Measurements from ENCODE around the gene ARID5B.

Gene ARID5B

DNA sequence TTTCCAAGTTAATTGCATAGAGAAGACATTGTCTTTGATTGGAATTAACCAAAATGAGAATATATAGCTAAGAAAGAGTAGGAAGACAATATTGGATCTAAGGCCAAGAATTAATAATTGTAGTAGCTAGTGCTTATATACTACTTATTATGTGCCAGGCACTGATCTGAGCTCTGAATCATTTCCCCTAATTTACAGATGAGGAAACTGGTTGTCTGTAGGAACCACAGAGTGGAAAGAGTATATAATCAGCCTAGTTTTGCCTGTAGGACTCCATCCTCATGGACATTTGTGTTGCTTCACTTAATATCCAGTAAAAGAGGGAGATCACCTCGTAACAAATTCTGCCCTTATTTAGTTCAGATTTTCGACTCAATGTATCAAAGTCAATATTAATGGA lies 127.9 kb downstream of the ARID5B start:
- TF ChIP-seq GATA3 (IDR thresholded peaks at IDR 0.05; ENCODE audit: low read depth, low read length): no peak
- no peak for TF ChIP-seq GATA2 (IDR thresholded peaks at IDR 0.05; ENCODE audit: low read depth, low read length)

DNA sequence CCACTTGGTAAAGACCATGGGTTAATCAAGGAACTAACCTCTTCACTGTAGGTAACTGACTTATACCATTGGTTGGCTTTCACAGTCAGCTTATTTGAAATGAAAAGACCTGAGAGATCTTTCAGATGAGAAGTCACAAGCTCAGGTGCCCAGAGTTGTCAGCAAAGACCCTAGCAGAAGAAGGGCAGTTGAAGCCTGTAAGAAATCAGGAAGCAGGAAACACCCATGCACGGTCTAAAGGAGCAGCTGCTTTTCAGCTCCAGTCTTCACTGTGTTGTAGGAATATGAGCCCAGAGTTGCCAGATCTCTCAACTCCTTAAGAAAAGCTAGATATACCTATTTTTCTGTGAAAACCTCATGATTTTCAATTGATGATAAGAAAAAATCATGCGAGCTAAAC lies 130.0 kb downstream of the ARID5B start:
- TF ChIP-seq GATA3 (IDR thresholded peaks at IDR 0.05; ENCODE audit: low read depth, low read length) (no peak), GATA2 (IDR thresholded peaks at IDR 0.05; ENCODE audit: low read depth, low read length) (no peak)

DNA sequence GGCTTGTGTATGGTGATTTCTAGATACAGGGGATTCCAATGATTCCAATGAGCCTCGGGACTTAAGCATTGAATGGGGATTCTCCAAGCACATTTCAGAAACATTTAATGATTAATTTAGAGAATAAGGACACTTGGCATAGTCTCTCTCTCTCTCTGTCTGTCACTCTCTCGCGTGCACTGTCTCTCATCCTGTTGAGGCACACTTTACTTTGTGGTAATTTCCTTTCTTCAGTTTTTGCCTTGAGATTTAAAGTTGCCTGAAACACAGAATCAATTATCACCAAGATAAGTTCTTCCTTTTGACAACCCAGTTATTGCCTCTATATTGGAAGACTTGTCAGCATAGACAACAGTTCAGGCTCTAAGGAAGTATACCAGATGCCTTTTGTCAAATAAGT lies 131.6 kb downstream of the ARID5B start:
- TF ChIP-seq GATA2 (IDR thresholded peaks at IDR 0.05; ENCODE audit: low read depth, low read length): no peak
- no peak for TF ChIP-seq GATA3 (IDR thresholded peaks at IDR 0.05; ENCODE audit: low read depth, low read length)

DNA sequence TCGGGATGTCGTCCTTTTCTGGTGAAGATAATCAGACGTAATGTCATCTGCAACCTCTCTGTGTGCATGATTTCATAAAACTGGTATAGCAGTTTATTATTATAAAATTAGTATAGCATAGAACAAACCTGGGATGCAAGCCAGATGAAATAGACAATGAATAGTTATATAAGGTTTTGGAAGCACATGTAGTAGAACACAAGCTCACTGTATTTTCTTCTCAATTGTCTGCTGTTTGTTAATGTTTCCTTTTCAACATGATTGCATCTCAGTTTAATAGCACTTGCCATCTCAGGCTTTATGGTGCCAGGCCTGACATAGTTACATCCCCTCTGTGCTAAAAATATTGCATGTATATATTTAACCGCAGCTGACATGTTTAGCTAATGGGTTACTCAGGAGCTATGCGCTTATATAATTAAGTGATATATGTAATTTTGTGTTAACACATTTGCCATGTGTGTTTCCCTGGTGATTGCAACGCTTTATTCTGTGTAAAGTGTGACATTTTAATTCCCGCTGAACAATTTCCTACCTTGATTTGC lies 132.7 kb downstream of the ARID5B start:
- TF ChIP-seq GATA3 (IDR thresholded peaks at IDR 0.05; ENCODE audit: low read depth, low read length) (no peak), GATA2 (IDR thresholded peaks at IDR 0.05; ENCODE audit: low read depth, low read length) (no peak)

DNA sequence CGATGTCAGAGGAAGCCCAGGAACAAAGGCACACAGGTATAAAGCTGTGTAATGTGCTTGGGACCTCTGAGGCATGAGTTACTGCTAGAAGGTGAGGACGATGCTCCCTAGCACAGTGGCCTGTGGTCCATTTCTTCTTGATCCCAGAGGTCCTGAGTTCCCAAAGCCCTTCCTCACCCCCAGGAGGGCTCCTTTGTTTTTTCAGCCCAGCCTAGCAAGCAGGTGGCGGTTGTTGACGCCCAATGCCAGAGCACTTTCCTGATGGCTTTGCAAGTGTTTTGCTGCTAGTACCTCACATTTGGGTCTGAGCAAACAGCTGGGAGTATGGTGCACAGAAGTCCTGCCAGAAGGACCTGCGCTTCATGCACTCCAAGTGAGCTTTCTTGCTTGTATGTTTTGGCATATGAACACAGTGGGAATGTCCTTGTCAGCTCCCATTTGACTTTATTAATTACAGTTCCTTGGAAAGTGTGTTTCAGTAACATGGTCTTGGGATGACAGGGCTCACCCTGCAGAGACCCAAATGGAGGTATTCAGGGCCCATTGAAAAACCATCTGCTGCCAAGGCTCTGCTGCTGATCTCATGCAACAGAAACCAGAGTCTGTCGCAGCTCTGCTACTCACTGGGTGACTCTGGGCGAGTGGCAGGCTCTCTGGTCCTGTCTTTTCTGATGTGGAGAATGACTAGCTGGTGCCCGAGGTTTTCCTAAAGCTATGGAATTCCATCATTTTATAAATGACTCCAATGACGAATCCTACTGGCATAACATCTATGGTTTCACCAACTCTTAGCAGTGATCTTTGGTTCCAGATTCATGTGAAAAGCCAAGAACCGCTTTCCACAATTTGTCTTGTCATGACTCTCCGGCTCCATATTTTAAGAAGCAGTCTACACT lies 134.9 kb downstream of the ARID5B start:
- no peak for TF ChIP-seq GATA2 (IDR thresholded peaks at IDR 0.05; ENCODE audit: low read depth, low read length)
- no peak for TF ChIP-seq GATA3 (IDR thresholded peaks at IDR 0.05; ENCODE audit: low read depth, low read length)

DNA sequence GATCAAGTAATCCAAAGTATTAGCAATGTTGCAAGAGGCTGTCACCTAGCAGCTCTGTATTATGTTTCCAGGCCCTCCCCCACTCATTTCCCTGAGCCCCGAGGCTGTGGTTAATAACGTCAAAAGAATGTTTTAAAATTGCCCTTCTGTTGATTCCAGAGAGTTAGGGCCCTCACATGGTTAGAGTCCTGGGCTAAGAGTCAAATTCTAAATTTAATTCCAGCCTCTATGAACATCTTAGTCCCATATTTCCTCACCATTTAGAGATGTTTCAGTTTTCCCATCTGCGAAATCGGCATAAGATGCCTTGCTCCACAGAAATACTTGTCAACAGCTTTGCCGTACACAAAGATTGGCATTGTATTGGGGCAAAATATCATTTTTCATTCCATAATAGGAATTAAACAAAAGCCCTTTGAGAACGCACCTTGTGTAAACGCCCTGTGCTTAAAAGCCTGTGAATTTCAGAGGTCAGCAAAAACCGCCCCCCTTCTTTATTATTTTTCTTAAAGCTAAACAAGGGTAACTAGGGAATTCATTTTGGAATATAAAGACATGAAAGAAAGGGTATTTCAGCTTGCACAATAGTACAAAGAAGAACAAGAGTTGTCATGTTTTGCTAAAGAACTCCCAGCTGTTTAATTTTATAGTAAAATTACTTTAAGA lies 135.8 kb downstream of the ARID5B start:
- no peak for TF ChIP-seq GATA3 (IDR thresholded peaks at IDR 0.05; ENCODE audit: low read depth, low read length)
- TF ChIP-seq GATA2 (IDR thresholded peaks at IDR 0.05; ENCODE audit: low read depth, low read length): no peak

DNA sequence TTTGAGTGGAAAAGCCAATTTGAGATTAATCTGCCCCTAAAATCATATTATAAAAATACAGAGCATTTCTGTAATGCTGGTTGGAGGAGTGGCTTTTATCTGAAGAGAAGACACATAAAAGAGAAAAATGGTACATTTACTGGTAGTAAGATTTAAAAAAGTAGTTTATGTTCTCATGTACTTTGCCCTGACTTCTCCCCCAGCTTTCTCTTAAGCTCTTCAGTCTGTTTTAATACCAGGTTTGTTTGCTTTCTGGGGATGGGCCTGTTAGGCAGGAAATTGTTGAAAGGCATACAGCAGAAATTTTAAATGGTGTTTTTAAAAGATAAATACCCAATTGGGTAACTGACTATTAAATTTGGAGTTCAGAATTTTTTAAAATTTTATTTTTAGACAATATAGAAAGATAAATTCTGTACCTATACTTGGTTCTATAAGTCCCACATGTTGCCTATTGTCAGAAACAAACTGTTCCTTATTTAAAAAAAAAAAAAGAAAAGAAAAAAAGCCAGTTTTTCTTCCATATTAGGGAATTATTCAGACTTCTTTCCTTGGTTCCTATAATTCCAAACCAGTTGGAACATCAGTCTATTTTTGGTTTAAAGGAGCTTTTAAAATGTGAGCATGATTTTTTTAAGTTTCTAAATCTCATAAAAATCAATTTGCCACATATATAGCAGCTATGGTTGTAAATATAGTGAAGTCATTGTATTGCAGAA lies 136.6 kb downstream of the ARID5B start:
- TF ChIP-seq GATA2 (IDR thresholded peaks at IDR 0.05; ENCODE audit: low read depth, low read length) (no peak), GATA3 (IDR thresholded peaks at IDR 0.05; ENCODE audit: low read depth, low read length) (no peak)

DNA sequence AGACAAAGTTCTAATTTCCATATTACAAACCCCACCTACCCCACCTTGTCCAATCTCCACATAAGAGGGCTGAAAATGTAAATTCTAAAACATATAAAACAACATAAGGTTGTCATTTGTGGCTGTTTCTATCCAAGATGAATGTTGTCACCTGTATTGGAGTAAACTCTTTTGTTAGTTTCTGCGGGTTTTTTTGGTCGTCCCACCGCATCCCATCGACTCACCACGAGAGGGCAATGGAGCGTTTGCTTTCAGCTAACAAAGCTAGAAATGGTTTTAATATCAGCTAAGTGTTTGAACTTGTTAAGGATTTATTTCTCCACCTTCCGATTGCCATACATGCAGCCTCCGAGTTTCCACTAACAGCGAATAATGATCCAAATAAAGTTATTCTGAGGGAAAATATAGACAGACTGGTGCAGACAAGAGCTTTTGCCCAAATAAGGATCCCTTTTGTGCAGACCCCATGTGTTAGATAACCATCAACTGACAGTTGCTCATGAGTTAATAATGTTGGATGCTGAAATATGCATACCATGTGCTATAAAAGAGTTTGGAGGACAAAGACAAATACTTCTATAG lies 137.2 kb downstream of the ARID5B start:
- peak; percentile 92 for TF ChIP-seq GATA3 (IDR thresholded peaks at IDR 0.05; ENCODE audit: low read depth, low read length)
- TF ChIP-seq GATA2 (IDR thresholded peaks at IDR 0.05; ENCODE audit: low read depth, low read length): peak; percentile 77; the same call in 1 of the 2 replicates

DNA sequence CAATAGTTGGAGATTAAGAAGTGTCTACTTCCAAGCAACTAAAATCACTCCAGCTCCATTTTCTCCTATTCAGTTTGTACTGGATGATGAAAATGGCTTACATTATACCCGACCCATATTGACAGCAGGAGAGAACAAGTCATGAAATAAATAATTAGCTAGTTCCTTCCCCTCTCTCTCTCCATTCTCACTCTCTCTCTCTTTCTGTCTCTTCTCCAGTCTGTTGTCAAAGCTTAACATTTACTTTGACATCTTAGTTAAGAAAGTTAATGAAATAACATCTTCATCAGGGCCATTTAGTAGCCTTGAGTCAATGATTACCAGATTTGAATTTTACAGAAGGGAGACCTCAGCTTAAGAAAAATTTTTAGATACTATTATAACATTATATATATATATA lies 138.5 kb downstream of the ARID5B start:
- TF ChIP-seq GATA2 (IDR thresholded peaks at IDR 0.05; ENCODE audit: low read depth, low read length): no peak

DNA sequence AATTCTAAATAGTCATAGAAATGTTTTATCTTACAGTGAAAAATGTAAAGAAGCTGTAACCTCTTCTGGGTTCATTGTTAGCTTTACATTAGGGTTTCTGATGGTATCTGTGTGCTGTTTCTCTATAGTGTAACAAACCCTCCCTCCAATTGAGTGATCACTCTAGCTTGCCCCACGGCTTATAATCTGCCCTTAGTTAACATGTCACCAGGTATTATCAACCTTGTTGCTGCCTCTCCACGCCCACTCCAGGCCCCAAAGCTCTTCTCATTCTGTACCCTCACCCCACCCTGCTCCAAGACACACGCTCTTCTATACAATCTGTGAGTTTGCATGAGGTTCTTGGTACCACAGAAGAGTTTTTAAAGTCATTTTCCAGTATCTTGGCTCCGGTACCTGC lies 139.4 kb downstream of the ARID5B start:
- TF ChIP-seq GATA2 (IDR thresholded peaks at IDR 0.05; ENCODE audit: low read depth, low read length): no peak
- TF ChIP-seq GATA3 (IDR thresholded peaks at IDR 0.05; ENCODE audit: low read depth, low read length): no peak

DNA sequence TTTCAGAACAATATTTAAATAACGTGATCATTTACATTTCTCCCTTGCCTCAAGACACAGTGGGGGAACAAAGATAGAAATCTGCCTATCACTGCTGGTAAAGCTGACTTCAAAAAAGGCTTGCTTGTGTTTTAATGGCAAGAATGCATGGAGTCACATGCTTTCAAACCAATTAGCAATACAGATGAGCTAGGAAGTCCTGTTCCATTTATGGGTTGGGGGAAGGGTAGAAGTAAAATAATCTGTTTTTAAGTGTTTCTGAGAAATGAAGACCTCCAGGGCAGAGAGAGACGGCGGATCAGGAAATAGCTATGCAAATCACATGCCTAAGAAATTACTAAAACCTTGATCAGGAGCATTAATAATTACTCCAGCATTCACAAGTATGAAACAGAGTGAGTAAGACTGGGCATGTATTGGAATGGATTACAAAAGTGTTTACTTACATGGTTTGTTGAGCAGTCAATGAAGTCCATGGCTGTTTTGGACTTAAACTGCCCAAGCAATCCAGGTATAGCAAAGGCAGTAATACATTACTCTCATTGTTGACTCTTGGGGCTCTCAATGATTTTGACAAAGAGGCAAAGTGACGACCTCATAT lies 142.0 kb downstream of the ARID5B start:
- TF ChIP-seq GATA2 (IDR thresholded peaks at IDR 0.05; ENCODE audit: low read depth, low read length) (no peak), GATA3 (IDR thresholded peaks at IDR 0.05; ENCODE audit: low read depth, low read length) (no peak)

DNA sequence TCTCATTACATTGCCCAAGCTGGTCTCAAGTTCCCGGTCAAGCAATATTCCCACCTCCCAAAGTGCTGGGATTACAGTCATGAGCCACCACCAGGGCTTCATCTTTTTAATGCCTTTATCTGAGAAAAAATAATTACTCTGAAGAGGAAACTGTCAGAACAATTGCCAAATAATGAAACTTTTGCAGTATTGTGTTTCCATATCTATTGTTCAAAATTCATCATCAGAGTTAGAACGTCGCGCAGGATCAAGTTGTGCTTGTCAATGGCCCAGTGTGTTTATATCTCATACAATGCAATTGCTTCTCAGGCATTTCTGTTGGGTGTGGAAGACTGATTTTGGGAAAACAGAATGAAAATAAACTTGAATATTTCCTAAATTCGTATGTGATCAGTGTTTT lies 143.1 kb downstream of the ARID5B start:
- TF ChIP-seq GATA3 (IDR thresholded peaks at IDR 0.05; ENCODE audit: low read depth, low read length) (no peak), GATA2 (IDR thresholded peaks at IDR 0.05; ENCODE audit: low read depth, low read length) (no peak)

DNA sequence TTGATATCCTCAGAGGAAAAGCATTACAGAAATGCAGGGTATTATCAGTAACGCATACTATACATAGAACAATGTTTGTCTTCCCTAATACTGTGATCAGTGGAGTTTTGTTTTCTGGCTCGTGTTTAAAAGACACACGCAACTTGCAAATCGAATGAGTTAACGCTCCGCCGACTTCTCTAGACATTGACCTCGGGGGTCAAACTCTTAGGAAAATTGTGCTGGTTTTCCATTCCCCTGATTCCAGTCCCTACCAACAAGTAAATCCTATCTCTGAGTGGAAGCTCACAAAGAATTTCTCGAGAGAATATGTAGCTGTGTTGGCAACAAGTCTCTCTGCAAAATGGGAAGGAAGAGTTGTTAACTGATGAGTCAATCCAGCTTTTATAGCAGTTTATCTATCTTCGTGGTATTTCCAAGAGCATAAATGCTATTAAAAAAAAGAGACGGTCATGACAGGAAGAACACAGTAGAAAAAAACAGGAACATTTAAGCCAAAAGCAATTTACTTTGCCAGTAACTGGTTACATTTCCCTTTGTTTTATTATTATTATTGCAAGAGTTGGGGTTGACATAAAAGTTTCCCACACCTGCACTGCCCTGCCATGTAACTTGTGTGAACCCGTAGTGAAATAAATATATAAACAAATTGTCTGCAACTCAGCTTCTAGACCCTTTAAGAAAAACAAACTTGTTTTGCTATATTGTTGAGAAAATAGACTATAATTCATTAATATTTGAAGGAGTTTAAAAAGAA lies 144.4 kb downstream of the ARID5B start:
- TF ChIP-seq GATA2 (IDR thresholded peaks at IDR 0.05; ENCODE audit: low read depth, low read length) (no peak), GATA3 (IDR thresholded peaks at IDR 0.05; ENCODE audit: low read depth, low read length) (no peak)
